Iris pigment epithelial cell (primary cell): ENCODE results near the gene RTP4.

ENCODE experiments used
- DNase-seq: peaks from one replicate; pipeline ENCODE4 v3.0.0-alpha.2; 2011; ENCODE audit warnings: low read depth

Gene RTP4

DNA sequence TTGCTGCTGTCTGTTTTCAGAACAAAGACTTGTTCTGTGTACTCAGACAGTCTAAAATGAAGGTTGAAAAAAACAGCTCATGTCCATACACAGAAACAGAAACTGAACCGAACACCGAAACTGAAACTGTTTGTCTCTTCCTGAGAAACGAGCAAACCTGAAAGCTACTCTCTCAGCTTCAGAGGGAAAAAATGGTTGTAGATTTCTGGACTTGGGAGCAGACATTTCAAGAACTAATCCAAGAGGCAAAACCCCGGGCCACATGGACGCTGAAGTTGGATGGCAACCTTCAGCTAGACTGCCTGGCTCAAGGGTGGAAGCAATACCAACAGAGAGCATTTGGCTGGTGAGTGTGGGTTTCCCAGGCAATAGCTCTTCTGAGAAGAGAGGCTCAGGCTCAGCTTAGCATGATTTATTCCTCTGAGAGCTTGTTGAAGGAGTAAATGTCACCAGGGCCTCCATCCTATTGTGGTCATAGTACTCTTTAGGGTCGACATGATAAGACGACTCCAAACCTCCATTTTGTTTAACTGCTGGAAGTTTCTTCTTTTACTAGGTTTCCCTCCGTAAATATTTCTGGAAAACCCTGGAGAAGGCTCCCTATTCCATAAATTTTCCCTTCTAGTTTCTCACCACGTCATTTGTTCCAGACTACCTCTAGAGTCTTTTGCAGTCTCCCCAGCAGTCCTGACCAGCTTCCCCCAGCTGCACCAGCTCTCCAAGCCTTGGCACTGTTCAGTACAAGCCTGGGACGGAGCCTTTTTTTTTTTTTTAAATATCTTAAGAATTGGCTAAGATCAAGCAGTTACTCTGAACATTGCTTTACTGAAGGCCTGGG, at the start of gene RTP4:
RTP4 (plus strand) TSS at position 135 of the 838 bp plus-strand sequence; CDS start at position 192, 57 bp downstream.
- DNase-seq: peak; percentile 18

DNA sequence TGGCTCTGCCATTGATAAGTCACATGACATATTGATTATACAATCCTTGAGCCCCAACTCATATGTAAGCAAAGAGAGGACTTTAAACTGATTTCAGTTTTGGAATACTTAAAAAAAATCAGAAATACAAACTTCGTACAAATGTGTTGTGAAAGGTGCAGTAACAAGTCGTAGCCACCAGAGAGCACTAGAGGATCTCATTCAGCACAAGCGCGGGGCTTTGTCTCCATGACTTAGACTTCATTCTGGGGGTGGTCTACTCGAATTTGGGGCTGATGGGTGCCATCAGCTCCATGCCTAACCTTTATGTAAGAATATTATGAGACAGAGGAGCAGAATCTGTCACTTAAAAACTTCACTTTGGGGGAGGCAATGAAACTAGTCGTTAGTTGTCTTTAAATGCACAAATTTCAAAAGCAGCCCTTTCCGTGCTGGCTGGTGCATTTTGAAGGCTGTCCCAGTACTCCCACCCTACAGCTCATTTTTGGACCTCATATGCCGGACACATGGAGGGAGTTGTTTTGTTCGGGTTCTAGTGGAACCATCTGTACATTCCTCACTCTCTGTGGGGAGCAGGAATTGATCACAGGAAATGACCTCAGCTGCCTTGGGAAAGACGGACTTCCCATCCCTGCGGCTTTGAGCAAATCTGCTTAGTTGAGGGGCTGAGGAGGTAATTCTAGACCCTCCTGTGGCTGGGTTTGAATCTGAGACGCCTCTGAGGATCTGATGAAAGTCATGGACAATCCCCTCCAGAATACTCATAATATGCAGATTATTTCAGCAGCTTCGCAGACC, 49.2 kb upstream of the RTP4 start:
- DNase-seq: peak; percentile 76

DNA sequence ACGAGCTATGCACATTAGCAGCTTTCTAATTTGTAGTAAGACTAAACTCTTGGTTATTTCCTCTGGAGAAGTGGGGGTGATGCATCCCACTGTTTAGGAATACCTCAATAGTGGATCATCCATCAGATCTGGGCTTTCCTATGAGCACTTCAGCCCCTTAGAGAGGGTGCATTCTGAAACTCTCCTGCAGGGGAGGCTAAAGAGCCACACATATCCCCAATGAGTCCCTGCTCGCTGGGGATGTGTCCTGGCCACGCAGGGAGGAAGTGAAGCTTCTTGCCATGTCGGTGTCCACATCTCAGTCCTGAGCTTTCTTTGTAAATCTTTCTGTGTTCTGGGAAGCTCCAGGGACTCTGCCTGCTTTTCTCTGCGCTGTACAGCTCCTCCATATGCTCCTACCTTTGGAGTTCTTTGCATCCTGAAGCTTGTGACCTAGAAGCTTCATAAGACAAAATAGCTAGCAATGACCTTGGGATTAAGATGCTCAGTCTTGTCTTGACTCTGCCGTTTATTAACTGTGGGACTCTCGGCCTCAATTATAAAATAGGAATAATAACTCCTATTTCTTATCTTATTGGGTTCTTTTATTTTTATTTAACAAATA, 48.4 kb upstream of the RTP4 start:
- peak; percentile 80 for DNase-seq

GRCh38 chr3:187321766-187322165, 46.4 kb upstream of the RTP4 start:
- DNase-seq: no peak

- DNase-seq: no peak
Observed at GRCh38 chr3:187322291-187322690, 45.9 kb upstream of the RTP4 start.

GRCh38 chr3:187323091-187323490, 45.1 kb upstream of the RTP4 start:
- DNase-seq: no peak

DNA sequence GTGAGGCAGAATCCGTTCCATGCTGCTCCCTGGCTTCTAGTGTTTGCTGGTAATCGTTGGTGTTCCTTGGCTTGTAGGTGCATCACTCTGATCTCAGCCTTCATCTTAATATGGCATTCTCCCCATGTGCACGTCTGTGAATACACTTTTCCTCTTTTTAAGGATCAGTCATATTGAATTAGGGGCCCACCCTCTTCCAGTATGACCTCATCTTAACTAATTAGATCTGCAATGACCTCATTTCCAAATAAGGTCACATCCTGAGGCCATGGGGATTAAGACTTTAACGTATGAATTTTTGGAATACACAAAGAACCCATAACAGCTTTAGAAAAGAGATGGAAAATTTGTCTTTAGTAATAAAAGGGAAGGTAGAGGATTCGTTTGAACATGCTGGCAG, 42.6 kb upstream of the RTP4 start:
- no peak for DNase-seq

GRCh38 chr3:187327845-187328244, 40.3 kb upstream of the RTP4 start:
- no peak for DNase-seq

DNA sequence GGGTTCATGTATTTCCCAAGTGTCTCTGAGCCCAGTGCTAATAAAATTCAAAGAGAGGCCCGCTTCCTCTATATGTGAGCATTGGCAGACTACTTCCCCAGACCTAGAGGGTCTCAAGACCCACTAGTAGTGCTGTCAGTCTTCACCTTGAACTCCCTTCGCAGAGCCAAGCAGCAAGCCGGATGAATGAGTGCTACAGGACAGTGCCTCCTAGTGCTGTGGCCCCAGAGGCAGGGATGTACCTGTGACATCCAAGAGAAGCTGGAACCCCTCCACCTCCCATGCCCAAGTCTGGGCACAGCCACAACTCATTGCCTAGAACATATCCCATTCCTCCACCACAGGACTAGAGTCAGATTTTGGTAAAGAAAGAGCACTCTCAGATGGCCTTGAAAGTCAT, 39.5 kb upstream of the RTP4 start:
- DNase-seq: no peak

DNA sequence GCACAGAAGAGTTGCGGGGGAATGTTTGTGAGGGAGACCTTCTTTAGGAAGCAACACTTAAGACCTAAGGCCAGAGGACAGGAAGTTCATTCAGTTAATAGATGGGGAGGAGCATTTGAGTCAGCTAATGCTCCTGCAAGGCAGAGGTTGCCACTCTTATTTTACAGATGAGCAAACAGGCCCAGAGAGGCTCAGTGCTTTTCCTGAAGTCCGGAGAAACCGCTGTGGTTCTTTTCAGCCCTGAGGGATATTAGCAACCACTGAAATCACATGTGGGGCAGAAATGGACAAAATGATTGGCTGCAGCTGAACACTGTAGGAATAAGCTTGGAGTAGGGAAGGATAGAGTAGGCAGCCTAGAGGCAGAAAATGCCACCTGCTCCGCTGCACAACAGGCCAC, 33.3 kb upstream of the RTP4 start:
- no peak for DNase-seq

DNA sequence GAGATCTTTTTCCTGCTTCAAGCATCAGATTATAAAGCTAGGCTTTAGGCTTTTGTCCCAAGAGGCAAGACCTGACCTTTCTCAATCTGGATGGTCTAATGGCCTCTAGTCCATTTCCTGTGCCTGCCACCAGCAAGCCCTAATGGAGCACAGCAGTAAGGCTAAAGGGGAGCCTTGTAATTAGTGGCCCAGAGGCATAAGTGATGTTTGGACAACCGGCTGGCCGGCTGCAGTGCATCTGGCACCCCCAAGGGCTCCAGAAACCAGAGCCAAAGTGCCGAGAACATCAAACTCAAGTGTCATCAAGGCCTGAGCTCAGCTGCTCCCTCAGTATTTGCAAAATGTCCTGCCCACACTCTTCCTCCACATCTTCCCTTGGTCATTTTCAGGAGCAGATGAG, 31.9 kb upstream of the RTP4 start:
- DNase-seq: no peak

- no peak for DNase-seq
Observed at GRCh38 chr3:187340578-187340977, 27.6 kb upstream of the RTP4 start.

- DNase-seq: no peak
Observed at GRCh38 chr3:187342255-187342654, 25.9 kb upstream of the RTP4 start.

DNA sequence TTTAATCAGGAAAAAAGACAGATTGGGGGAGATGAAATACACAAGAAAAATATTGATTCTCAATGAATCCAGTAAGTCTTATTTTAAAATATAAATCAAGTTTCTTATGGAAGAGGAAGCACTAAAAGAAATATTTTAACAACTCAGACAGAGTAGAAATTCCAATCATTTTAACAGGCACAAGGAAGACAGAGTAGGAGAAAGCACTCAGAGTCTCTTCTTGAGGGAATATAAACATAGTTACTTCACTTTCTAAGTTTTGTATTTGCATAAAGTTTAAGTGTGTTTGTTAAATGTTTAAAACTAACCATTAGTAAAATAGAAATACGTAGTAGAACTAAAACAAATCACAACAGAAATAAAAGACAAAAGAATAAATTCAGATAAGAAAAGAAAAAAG, 24.5 kb upstream of the RTP4 start:
- DNase-seq: no peak

GRCh38 chr3:187352581-187353575, 15.3 kb upstream of the RTP4 start:
- peak; percentile 7 for DNase-seq

DNA sequence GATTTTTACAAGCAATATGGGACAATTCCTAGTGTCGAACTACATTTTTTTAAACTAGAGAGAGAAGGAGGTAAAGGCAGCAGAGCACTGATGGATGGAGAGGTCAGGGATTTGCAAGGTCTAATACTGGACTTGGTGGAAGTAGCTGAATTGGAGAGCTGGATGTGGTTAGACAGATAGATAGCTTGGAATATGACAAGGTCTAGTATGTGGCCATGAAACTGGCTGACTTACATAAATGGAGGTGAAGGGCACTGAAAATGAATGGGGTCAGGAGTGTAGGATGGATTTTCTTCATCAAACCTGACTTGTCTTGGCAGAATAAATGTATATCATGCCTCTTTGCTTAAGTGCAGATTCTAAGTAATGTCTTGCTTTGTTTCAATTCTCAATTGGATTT, 10.1 kb upstream of the RTP4 start:
- DNase-seq: no peak

GRCh38 chr3:187359798-187360486, 8.2 kb upstream of the RTP4 start:
- DNase-seq: no peak

DNA sequence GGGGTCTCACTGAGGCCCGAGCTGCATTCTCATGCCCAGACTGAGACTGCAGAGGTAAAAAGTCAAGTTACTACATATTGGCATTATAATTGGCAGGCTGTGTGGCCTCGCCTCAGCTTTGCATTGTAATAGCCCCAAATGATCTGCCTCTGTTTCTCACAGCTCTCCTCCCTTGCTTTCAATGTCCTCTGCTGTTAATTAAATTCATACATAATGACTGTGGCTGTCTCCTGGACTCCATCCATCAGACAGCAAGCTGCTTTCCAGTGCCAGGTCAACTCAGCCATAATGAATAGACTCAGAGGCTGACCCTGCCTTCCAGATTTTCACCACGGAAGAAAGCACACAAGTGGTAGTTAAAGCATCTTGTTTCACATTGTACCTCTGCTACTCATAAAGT, 7.6 kb upstream of the RTP4 start:
- DNase-seq: no peak

GRCh38 chr3:187361835-187362234, 6.3 kb upstream of the RTP4 start:
- no peak for DNase-seq

DNA sequence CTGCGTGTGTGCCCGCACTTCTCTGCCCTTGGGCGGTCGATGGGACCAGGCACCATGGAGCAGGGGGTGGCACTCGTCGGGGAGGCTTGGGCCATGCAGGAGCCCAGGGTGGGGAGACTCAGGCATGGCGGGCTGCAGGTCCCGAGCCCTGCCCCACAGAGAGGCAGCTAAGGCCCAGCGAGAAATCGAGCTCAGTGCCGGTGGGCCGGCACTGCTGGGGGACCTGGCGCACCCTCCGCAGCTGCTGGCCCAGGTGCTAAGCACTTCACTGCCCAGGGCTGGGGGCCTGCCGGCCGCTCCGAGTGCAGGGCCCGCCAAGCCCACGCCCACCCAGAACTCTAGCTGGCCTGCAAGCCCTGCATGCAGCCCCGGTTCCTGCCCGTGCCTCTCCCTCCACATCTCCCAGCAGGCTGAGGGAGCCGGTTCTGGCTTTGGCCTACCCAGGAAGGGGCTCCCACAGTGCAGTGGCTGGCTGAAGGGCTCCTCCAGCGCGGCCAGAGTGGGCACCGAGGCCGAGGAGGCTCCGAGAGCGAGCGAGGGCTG, 553 bp upstream of the RTP4 start:
- DNase-seq: no peak

DNA sequence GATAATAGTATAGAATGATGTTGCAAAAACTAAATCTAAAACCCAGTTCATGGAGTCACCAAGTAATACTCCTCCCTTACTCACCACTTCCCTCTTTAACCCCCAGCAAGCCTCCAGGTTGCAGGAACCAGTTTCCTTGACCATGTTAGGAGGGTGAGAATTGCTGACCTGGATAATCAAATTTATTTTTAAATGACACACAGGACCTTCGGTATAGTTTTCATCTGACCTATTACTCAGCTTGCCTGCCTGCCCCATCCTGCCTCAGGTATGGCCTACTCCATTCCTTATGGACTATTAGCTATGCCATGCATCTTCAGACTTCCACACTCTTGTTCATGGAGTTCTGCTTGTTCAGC, 883 bp downstream of the RTP4 start:
- DNase-seq: no peak
